Uterus (tissue), 2 donors: ENCODE results near the gene MED13L.
A peak's percentile ranks its signal among the peaks of the same experiment; 100 is the strongest.

ENCODE experiments used
- CTCF ChIP-seq, 4 experiments: fragments of 200-600 bp in 2 of 4; fragments of 450-650 bp in 2 of 4; sonication (generic) in 2 of 4; IDR thresholded peaks; one replicate each; pipeline ENCODE4 v1.5.1; 2016 to 2019; ENCODE audit warnings: antibody characterized with exemption in 4 of 4, mild to moderate bottlenecking in 2 of 4, moderate library complexity in 1 of 4
- POLR2A ChIP-seq, 2 donors: fragments of 450-650 bp; IDR thresholded peaks; one replicate each; pipeline ENCODE4 v1.6.1; 2016; ENCODE audit warnings: antibody characterized with exemption in 2 of 2, mild to moderate bottlenecking in 1 of 2, moderate library complexity in 1 of 2

- TF ChIP-seq CTCF (IDR thresholded peaks at IDR 0.05) (peak; percentile 60 to 80 (median 70)), POLR2A (IDR thresholded peaks at IDR 0.05) (no peak)
Observed at GRCh38 chr12:116236148-116236731, 41.3 kb downstream of the MED13L start.
